Activated CD4-positive, CD25-positive, alpha-beta regulatory T cell treated with anti-CD3 and anti-CD28 coated beads, Interleukin-2, amount 50 U/mL, for 24 hours (primary cell): ENCODE data around the gene IFT20.

ENCODE experiments used
- ATAC-seq, 2 donors: fragments of 150-1000 bp; cut with Tn5 transposase; one replicate each; pipeline ENCODE4 v1.10.0; 2021; ENCODE audit warnings: mild to moderate bottlenecking in 1 of 2, moderate library complexity in 1 of 2

The IFT20 gene

GRCh38 chr17:28335201-28335958 lies at the start of gene IFT20, which contains the start of gene TNFAIP1:
TSS of gene IFT20 (minus strand) at chr17:28335472. CDS start at chr17:28331985, 3,487 bp downstream.
TSS of gene TNFAIP1 (plus strand) at chr17:28335761. CDS start at chr17:28339522, 3,761 bp downstream.
- ATAC-seq = peak; percentile 98 to 99

GRCh38 chr17:28385037-28385400 lies 49.7 kb upstream of the IFT20 start:
- peak; percentile 6 to 9 for ATAC-seq

DNA sequence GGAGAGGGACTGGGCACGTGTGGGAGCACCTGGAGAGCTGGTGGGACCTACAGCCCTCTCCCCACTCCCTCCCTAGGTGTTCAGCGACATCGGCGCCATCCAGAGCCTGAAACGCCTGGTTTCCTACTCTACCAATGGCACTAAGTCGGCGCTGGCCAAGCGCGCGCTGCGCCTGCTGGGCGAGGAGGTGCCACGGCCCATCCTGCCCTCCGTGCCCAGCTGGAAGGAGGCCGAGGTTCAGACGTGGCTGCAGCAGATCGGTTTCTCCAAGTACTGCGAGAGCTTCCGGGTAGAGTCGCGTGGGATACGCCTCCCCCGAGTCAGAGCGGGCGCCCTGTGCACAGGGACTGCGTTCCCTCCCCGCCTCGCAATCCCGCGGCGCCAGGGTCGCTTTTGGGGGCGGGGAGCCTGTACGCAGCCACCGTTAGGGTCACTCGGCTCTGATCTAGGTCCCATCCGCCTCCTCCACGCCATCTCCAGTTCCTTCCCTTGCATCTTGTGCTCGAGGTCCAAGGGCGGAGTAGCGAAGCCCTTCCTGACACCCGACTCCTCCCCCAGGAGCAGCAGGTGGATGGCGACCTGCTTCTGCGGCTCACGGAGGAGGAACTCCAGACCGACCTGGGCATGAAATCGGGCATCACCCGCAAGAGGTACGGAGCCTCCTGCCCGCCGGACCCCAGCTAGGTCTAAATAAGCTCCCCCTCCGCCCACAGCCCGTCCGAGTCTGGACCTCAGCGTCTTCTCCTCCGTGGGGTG lies 49.2 kb upstream of the IFT20 start:
- peak; percentile 90 for ATAC-seq

DNA sequence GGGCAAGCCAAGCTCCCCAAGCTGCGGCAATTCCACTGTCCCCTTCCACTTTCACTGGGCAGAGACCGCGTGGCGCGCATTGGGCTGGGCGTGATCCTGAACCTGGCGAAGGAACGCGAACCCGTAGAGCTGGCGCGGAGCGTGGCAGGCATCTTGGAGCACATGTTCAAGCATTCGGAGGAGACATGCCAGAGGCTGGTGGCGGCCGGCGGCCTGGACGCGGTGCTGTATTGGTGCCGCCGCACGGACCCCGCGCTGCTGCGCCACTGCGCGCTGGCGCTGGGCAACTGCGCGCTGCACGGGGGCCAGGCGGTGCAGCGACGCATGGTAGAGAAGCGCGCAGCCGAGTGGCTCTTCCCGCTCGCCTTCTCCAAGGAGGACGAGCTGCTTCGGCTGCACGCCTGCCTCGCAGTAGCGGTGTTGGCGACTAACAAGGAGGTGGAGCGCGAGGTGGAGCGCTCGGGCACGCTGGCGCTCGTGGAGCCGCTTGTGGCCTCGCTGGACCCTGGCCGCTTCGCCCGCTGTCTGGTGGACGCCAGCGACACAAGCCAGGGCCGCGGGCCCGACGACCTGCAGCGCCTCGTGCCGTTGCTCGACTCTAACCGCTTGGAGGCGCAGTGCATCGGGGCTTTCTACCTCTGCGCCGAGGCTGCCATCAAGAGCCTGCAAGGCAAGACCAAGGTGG lies 46.0 kb upstream of the IFT20 start:
- ATAC-seq = no peak

DNA sequence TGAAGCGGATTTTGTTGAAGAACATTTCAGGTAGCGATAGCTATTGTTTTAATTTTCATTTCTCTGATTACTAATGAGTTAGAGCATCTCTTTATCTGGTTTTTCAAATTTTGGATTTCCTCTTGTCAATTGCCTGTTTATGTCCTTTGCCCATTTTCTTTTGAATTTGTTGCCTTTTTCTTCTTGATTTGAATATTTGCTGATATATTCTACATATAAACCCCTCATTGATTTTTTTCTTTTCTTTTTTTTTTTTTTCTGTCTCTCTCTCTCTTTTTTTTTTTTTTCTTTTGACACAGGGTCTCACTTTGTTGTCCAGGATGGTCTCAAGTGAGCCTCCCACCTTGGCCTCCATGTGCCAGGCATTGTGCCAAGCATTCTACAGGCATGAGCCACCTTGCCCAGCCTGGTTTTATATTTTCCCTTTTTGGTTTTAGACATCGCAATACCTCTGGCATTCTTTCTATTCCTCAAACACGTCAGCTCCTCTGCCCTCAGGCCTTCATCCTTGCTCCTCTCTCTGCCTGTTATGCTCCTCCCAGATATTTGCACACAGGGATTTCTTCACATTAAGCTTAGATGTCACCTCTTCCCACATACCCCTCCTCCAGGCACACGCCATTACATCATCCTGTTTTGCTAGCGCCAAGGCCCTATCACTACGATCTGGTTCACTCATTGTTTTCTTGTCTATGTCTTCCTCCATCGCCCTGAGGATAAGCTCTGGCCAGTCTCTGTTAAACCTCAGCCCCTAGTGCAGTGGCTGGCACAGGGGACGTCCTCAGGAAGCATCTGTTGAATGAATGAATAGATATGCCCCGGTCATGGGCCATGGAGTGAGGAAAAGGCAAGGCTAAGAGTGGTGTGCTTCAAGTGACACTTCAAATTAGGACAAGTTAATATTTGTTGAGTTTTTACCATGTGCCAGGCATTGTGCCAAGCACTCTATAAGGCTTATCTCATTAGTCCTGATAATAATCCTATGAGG lies 44.8 kb upstream of the IFT20 start:
- no peak for ATAC-seq

DNA sequence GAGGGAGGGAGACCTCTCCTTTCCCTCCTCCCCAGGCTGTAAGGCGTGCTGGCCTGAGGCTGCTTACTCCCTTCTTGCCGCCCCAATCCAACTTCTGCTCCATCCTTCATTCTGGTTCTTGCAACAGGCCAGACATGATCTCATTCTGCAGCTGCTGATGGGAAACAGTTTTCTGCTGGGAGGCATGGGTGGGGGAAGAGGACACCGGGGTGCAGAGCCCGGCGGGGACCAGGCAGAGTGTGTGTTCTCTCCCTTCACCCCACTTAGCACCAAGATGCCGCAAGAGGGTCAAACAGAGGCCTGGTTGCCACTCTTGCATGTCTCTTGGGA lies 37.6 kb upstream of the IFT20 start:
- no peak for ATAC-seq

GRCh38 chr17:28372203-28372944 lies 37.1 kb upstream of the IFT20 start:
- ATAC-seq = peak in 1 of 2 donors; percentile 2

DNA sequence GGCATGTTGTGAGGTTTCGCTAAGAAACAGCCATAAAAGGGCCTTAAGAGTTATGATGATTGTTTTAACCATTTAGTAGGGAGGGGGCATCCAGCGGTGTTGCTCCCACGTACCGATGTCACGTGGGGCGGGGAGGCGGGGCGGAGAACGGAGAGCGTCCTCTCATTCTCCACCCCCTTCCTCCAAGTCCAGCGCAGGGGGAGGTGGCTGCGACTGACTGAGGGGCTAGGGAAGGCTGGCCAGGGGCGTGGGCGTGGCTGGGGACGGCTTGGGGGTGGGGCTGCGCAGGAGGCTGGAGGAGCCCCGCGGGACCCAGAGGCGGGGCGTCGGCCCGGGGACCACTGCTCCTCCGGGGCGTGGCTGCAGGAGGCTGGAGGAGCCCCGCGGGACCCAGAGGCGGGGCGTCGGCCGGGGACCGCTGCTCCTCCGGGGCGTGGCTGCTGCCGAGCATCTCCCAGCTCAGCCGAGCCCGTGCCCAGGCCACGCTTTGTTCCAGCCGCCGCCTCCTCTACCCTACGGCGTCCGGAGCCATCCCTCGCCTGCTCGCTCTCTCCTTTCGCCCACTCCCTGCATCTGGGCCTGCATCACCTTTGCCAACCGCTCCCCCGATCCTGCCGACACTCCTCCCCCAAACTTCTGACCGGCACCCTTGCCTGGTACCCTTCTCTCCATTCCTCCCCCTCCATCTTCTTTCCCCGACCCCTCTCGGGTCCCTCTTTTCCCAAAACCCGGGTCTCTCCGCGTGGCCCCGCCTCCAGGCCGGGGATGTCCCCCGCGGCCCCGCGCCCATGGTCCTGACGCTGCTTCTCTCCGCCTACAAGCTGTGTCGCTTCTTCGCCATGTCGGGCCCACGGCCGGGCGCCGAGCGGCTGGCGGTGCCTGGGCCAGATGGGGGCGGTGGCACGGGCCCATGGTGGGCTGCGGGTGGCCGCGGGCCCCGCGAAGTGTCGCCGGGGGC lies 36.3 kb upstream of the IFT20 start, which contains the start of gene SARM1:
Gene SARM1, plus strand, starts transcription at position 450 of the 958 bp plus-strand sequence. Its CDS starts 339 bp downstream, at position 789.
- peak; percentile 90 to 92 for ATAC-seq

GRCh38 chr17:28370744-28371103 lies 35.5 kb upstream of the IFT20 start:
- no peak for ATAC-seq

GRCh38 chr17:28370035-28370743 lies 34.9 kb upstream of the IFT20 start, which contains the start of gene VTN:
TSS of gene VTN (minus strand) at chr17:28370307. CDS start at chr17:28370203, 104 bp downstream.
- ATAC-seq = no peak

DNA sequence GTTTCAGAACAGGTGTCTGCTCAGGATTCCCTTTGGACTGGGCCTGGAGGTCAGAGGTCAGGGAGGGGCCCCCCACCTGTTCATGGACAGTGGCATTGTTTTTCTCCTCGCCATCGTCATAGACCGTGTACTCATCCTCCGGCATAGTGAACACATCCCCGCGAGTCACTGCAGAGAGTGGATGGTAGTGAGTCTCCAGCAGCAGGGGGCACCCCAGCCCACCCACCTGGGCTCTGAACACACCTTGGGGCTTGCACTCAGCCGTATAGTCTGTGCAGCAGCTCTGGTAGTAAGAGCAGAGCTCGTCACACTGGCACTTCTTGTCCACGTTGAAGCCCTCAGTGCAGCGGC lies 34.4 kb upstream of the IFT20 start:
- ATAC-seq = no peak

DNA sequence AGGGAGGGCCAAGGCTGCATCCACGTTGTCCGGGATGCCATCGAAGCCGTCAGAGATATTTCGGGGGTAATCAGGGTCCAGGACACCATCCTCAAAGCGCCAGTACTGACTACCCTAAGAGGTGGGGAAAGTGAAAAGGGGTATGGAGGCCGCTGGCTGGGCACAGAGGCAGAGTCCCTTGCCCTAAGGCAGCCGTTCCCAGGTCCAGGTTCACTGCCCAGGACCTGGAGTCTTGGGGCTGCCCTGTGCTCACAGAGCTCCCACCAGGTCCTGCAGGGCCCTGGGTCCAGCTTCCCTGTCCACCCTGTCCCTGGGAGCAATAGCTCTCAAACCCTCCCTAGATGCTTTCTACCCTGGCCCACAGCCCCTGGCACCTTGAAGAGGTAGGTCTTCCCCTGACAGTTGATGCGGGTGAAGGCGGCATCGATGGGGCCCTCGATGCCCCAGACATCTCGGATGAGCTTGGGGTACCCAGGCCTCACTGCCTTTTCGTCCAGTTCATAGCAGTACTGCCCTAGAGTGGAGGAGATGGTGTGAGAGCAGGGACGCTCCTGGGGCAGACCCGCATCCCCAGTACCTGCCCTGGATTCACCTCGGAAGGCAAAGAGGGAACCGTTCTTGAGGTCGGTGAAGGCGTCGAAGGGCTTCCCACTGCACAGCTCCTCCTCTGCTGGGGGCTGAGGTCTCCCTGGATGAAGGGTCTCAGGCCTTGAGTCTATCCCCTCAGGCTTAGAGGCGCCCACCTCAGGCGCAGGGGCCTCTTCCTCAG lies 33.8 kb upstream of the IFT20 start:
- ATAC-seq = no peak

GRCh38 chr17:28368306-28368831 lies 33.1 kb upstream of the IFT20 start:
- ATAC-seq = no peak

- no peak for ATAC-seq
Observed at GRCh38 chr17:28367641-28368305, 32.5 kb upstream of the IFT20 start.

DNA sequence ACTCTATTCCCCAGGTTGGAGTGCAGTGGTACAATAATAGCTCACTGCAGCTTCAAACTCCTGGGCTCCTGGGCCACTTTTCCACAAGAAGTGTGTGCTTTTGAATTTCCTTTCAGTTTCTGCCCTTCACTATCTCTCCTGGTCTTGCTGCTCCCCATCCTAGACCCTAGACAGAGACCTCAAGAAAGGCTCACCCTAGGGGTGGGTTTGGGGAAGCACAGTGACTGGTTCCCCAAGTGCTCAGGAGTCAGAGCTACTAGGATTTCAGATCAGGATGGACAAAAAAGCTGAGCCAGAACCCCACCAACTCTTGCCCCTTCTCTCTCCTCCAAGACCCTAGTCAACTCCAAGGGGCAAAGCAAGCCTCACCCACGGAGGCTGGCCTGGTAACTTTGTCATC lies 31.3 kb upstream of the IFT20 start:
- no peak for ATAC-seq

GRCh38 chr17:28365487-28365886 lies 30.2 kb upstream of the IFT20 start:
- ATAC-seq = no peak

DNA sequence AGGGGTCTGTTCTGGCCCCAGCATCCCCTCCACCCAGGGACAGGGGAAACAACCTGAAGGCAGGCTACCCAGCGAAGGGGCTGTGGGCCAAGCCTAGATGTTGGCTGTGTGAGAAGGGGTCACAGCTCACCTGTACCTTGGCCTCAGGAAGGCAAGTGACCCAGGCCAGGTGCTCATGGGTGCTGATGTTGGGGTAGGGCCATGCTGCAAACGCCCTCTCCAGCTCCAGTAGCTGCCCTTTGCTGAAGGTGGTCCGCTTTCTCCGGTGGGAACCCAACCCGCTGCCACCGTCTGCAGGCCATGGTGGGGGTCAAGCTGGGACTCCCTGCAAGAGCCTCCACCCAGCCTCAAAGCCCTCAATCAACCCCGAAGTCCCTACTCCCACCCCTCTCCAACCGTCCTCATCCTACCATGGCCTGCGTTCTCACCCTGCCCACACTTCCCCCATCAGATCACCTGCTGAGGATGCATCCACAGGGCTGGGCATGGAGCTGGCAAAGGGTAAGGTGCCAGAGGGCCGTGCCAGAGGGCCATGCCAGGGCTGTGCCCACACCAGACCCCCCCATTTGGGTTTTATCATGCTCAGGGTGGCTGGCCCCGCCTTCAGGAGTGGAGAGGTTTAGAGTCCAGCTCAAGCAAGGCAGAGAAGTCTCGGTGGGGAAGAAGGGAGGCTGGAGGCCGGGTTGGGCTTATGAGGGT lies 29.5 kb upstream of the IFT20 start, which contains the start of gene SEBOX:
Gene SEBOX, minus strand, starts transcription at position 535 of the 699 bp plus-strand sequence. Its CDS starts 48 bp downstream, at position 487.
- ATAC-seq = no peak
